GM23248 (cell line): ENCODE results near the gene CAPN9. TPM values are rescaled to one million over a fixed set of nuclear protein-coding genes. Genes with fewer than 3 reads are reported as not detected.
"Not testable (repeated sequence)": the region's sequence is repeated elsewhere in the genome, so short reads cannot be mapped to it uniquely, and the experiment has no call there.

Experiments
- DNase-seq: peaks from one replicate; pipeline ENCODE4 v3.0.0-alpha.2; 2015
- H2AFZ ChIP-seq: fragments of 200-600 bp; sonication (generic); 2 replicates; pipeline ENCODE4 v1.6.1; 2016; ENCODE audit warnings: antibody characterized with exemption
- H3F3A ChIP-seq: fragments of 200-600 bp; sonication (generic); 2 replicates; pipeline ENCODE4 v1.6.1; 2016; ENCODE audit warnings: mild to moderate bottlenecking, antibody characterized with exemption, mixed run types; ENCODE audit not compliant: insufficient read depth
- H3K27ac ChIP-seq: fragments of 200-600 bp; sonication (generic); 2 replicates; pipeline ENCODE4 v1.5.1; 2016; ENCODE audit warnings: mild to moderate bottlenecking
- H3K27me3 ChIP-seq: fragments of 200-600 bp; sonication (generic); replicated peaks from 2 replicates; pipeline ENCODE4 v1.6.1; 2016; ENCODE audit warnings: mild to moderate bottlenecking; ENCODE audit not compliant: insufficient read depth
- H3K36me3 ChIP-seq: fragments of 200-600 bp; sonication (generic); 2 replicates; pipeline ENCODE4 v1.6.1; 2016; ENCODE audit warnings: low read depth, mild to moderate bottlenecking
- H3K4me1 ChIP-seq: fragments of 200-600 bp; sonication (generic); 2 replicates; pipeline ENCODE4 v1.6.1; 2016; ENCODE audit warnings: mild to moderate bottlenecking; ENCODE audit not compliant: insufficient read depth
- H3K4me2 ChIP-seq: fragments of 200-600 bp; sonication (generic); one replicate; pipeline ENCODE4 v1.6.1; 2016; ENCODE audit warnings: mild to moderate bottlenecking; ENCODE audit not compliant: unreplicated experiment
- H3K4me3 ChIP-seq: fragments of 200-600 bp; sonication (generic); 2 replicates; pipeline ENCODE4 v1.5.1; 2016; ENCODE audit warnings: mild to moderate bottlenecking
- H3K79me2 ChIP-seq: fragments of 200-600 bp; sonication (generic); 2 replicates; pipeline ENCODE4 v1.6.1; 2016; ENCODE audit warnings: mild to moderate bottlenecking; ENCODE audit not compliant: insufficient read depth
- H3K9ac ChIP-seq: fragments of 200-600 bp; sonication (generic); 2 replicates; pipeline ENCODE4 v1.6.1; 2016; ENCODE audit warnings: mild to moderate bottlenecking
- H3K9me2 ChIP-seq: fragments of 200-600 bp; sonication (generic); 2 replicates; pipeline ENCODE4 v1.6.1; 2016; ENCODE audit warnings: mixed run types, mild to moderate bottlenecking, moderate library complexity; ENCODE audit not compliant: insufficient read depth
- H3K9me3 ChIP-seq: fragments of 200-600 bp; sonication (generic); one replicate; pipeline ENCODE4 v1.6.1; 2017; ENCODE audit warnings: low read depth
- H4K20me1 ChIP-seq: fragments of 200-600 bp; sonication (generic); 2 replicates; pipeline ENCODE4 v1.6.0; 2016; ENCODE audit not compliant: insufficient read depth
- EZH2 ChIP-seq: fragments of 200-600 bp; sonication (generic); IDR thresholded peaks from 2 replicates; pipeline ENCODE4 v1.6.1; 2018; ENCODE audit warnings: antibody characterized with exemption, mild to moderate bottlenecking; ENCODE audit not compliant: insufficient read depth, poor library complexity, severe bottlenecking
- EZH2phosphoT487 ChIP-seq: fragments of 200-600 bp; sonication (generic); IDR thresholded peaks from 2 replicates; pipeline ENCODE4 v1.6.1; 2018; ENCODE audit warnings: antibody characterized with exemption, moderate library complexity, mild to moderate bottlenecking, low read depth; ENCODE audit not compliant: insufficient read depth
- WGBS, 2 experiments: methylation state at CpG; one replicate each; pipeline ENCODE4 v1.1.6; 2015 to 2017; ENCODE audit warnings: low lambda C conversion rate in 2 of 2, low coverage in 1 of 2; ENCODE audit errors: missing lambda C conversion rate in 2 of 2; 5-methylcytosine and 5-hydroxymethylcytosine counted together
- in situ Hi-C: fragments of 300-500 bp; cut with MboI; formaldehyde crosslinking; loops from 2 replicates; pipeline ENCODE4 v1.15.0; 2020
- polyA plus RNA-seq: library from polyadenylated mRNA; unstranded; fragments of >200 nt; fragmentation: Nextera tagmentation; extraction: Ambion mirVana; gene quantifications from 2 replicates; pipeline ENCODE4 v1.2.1, GENCODE V29; 2016
- total RNA-seq: library from RNA; depleted of rRNA; stranded (reverse); fragments of >200 nt; shearing (Covaris generic); gene quantifications from 2 replicates; pipeline ENCODE4 v1.2.3, GENCODE V29; 2014; rRNA removed

CAPN9 gene
- not detected in 2 replicates for total RNA-seq
- not detected in 2 replicates for polyA plus RNA-seq

GRCh38 chr1:230747127-230747730 lies at the start of gene CAPN9:
Gene CAPN9 (plus strand): TSS chr1:230747388. CDS start chr1:230747497, 109 bp downstream.
- in situ Hi-C loops, result no loop called here
- Histone ChIP-seq H3K4me3 (no peak within 1 kb of the TSS), H3K4me1 (no peaks in the 10 kb centered on the region), H3K36me3 (no peaks in the 10 kb centered on the region), H4K20me1 (no peaks in the 10 kb centered on the region), H3K9me3 (no peaks in the 10 kb centered on the region), H3K9ac (no peak within 1 kb of the TSS), H2AFZ (no peak within 1 kb of the TSS), H3K4me2 (no peak within 1 kb of the TSS), H3K9me2 (no peaks in the 10 kb centered on the region), H3K27ac (no peak within 1 kb of the TSS), H3K27me3 (no peaks in the 10 kb centered on the region), H3F3A (no peaks in the 10 kb centered on the region), H3K79me2 (no peaks in the 10 kb centered on the region)
- DNase-seq, result no peak
- WGBS, 2 experiments, result 62 to 66% methylated on average over 13 to 14 of the region's 14 CpGs
- no peak for TF ChIP-seq EZH2
- no peak for TF ChIP-seq EZH2phosphoT487

- no peak for DNase-seq
- no peaks in the 10 kb centered on the region for H3K9me2 ChIP-seq
- WGBS, 2 experiments, result 91 to 92% methylated on average over 14 of the region's 14 CpGs
- no peak overlapping the region for H2AFZ ChIP-seq
- H3K27me3 ChIP-seq, result no peaks in the 10 kb centered on the region
- no peak overlapping the region for H3K4me3 ChIP-seq
- no peaks in the 10 kb centered on the region for H3K79me2 ChIP-seq
- no peaks in the 10 kb centered on the region for H3K4me1 ChIP-seq
- H3F3A ChIP-seq, result no peaks in the 10 kb centered on the region
- no peaks in the 10 kb centered on the region for H3K9me3 ChIP-seq
- no peak for TF ChIP-seq EZH2phosphoT487
- no peak for TF ChIP-seq EZH2
- H3K9ac ChIP-seq, result no peak overlapping the region
- H3K27ac ChIP-seq, result no peak overlapping the region
- H4K20me1 ChIP-seq, result no peaks in the 10 kb centered on the region
- H3K36me3 ChIP-seq, result no peaks in the 10 kb centered on the region
- H3K4me2 ChIP-seq, result no peak overlapping the region
- in situ Hi-C loops, result no loop called here
Observed at GRCh38 chr1:230698130-230698529, 49.1 kb upstream of the CAPN9 start.

- DNase-seq, H3F3A ChIP-seq, H3K79me2 ChIP-seq, H3K4me3 ChIP-seq, H2AFZ ChIP-seq, H3K9ac ChIP-seq, H3K36me3 ChIP-seq, H3K9me3 ChIP-seq, H3K27me3 ChIP-seq, H3K9me2 ChIP-seq, H3K27ac ChIP-seq, in situ Hi-C loops, H3K4me1 ChIP-seq, H4K20me1 ChIP-seq, H3K4me2 ChIP-seq: not testable (repeated sequence)
Observed at GRCh38 chr1:230698964-230699363, 48.2 kb upstream of the CAPN9 start.

GRCh38 chr1:230699716-230700115 lies 47.5 kb upstream of the CAPN9 start:
- WGBS, 2 experiments, result 63 to 71% methylated on average over 1 of the region's 1 CpG
- Histone ChIP-seq H4K20me1 (no peaks in the 10 kb centered on the region), H3K9me2 (no peaks in the 10 kb centered on the region), H3K9me3 (no peaks in the 10 kb centered on the region), H3K4me1 (no peaks in the 10 kb centered on the region), H3F3A (no peaks in the 10 kb centered on the region), H3K79me2 (no peaks in the 10 kb centered on the region), H3K4me3 (no peak overlapping the region), H2AFZ (no peak overlapping the region), H3K27me3 (no peaks in the 10 kb centered on the region), H3K36me3 (no peaks in the 10 kb centered on the region), H3K27ac (no peak overlapping the region), H3K4me2 (no peak overlapping the region), H3K9ac (no peak overlapping the region)
- in situ Hi-C loops, result no loop called here
- TF ChIP-seq EZH2phosphoT487 (no peak), EZH2 (no peak)
- DNase-seq, result no peak

- Histone ChIP-seq H4K20me1 (no peaks in the 10 kb centered on the region), H2AFZ (no peak overlapping the region), H3K4me1 (no peaks in the 10 kb centered on the region), H3K36me3 (no peaks in the 10 kb centered on the region), H3K9ac (no peak overlapping the region), H3K4me2 (no peak overlapping the region), H3K79me2 (no peaks in the 10 kb centered on the region), H3K27ac (no peak overlapping the region), H3K27me3 (no peaks in the 10 kb centered on the region), H3K9me2 (no peaks in the 10 kb centered on the region), H3K4me3 (no peak overlapping the region), H3F3A (no peaks in the 10 kb centered on the region), H3K9me3 (no peaks in the 10 kb centered on the region)
- 70 to 75% methylated on average over 4 of the region's 4 CpGs for WGBS, 2 experiments
- TF ChIP-seq EZH2, result no peak
- TF ChIP-seq EZH2phosphoT487, result no peak
- DNase-seq, result no peak
- in situ Hi-C loops, result no loop called here
Observed at GRCh38 chr1:230700132-230700531, 47.1 kb upstream of the CAPN9 start.
